GM18858 (cell line): ENCODE results near the gene TEAD1.

Experiments used
- ATAC-seq: cut with Tn5 transposase; IDR thresholded peaks from one replicate; pipeline ENCODE4 v1.9.1; 2021; ENCODE audit not compliant: unreplicated experiment

Gene TEAD1

GRCh38 chr11:12685229-12685628 is 11.0 kb downstream of the TEAD1 start:
- ATAC-seq, result no peak

DNA sequence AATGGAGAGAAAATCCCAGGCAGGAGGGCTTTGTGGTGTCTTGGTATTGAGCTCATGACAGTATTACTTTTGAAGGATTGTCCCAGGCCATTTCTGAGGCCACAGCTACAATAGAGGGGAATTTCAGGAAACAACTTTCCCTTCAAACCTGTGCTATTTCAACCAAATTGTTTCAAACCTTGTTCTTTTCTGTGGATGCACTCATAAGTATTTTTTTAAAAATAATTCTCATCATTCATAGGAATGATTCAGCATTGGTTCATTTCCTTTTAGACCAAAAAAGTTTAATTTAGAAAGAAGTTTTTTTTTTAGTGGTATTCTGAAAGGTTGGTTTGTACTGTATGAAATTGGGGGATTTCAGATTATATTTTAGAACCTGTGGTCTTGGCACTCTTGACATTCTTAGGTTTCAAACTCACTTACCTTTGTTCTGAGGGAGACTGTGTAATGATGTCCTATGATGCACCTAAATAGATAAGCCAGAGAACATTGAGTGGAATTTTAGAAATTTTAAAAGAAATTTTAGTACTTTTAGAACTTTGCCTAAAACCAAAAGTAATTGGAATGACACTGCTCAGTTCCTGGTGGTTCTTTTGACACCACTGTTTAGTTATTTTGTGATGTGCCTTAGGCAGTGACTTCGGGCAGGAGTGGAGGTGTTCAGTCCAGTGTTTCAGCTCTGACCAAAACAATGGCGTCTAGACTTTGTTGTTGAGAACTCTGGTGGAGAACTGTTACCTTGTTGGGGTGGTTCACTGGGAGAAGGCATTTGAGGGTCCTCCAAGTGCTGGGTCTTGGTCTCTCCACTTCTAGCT is 12.2 kb downstream of the TEAD1 start:
- no peak for ATAC-seq

DNA sequence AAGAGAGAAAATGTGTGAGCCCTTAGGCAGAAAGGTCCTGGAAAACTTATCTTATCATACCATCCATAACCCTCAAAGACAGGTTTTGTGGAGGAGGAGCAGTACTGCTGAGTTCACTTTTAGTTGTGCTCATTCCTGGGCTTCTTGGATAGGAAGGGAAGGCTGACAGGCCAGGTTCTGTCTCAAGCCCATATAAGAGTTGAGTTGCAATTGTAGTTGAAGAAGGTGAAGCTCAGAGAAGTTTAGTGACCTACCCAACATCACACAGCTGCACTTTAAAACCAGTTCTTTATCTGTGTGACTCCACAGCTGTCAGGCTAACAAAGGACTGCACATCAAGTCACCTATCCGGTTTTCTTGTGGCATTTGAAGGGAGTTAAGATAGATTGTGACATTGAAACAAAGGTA is 13.0 kb downstream of the TEAD1 start:
- ATAC-seq, result no peak

DNA sequence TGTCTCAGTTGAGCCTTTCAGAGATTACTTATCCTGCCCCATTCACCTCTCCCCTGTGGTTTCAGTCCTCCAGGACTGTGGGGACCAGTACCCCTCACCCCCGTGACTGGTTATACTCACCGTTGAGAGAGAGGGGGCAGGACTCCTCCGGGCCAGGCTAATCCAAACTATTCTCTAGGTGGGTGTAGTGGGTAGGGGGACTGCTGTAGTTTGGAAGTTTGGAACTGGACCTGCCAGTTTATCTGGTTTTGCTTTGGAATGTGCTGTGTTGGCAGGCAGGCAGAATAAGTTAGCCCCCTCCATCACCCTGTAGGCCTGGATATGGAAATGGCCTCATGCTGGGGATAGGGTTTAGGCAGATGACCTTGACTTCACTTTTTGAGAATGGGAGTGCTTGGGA is 13.5 kb downstream of the TEAD1 start:
- no peak for ATAC-seq

DNA sequence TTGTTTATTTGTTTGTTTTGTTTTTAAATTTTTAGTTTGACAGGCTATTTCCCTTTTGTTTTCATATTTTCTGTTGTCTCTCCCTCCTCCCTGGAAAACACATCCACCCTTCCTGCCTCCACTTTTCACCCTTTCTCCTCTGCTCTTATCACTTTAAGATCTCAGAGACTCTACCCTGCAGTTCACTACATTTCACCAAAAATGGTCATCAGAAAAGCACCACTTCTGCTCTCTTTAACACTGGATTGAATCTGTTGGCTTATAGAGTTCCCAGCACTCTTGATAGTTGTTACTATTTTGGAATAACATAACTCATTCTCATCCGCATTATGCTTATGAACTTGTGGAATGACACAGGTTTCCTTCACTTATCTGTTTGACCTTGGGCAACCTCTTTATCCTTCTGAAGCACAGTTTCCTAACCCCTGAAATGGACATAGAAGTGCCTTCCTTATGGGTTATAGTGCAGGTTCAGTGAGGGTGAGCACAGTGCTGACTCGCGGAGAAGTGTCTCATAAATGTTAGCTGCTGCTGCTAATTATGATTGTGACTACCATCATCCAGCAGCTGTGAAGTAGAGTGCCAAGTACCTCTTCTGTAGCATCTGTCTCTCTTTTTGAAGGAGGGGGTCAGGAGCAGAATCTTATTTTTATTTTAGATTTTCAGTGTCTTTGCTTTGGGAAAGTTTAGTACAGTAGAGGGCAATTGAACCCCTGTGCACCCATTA is 15.0 kb downstream of the TEAD1 start:
- no peak for ATAC-seq

DNA sequence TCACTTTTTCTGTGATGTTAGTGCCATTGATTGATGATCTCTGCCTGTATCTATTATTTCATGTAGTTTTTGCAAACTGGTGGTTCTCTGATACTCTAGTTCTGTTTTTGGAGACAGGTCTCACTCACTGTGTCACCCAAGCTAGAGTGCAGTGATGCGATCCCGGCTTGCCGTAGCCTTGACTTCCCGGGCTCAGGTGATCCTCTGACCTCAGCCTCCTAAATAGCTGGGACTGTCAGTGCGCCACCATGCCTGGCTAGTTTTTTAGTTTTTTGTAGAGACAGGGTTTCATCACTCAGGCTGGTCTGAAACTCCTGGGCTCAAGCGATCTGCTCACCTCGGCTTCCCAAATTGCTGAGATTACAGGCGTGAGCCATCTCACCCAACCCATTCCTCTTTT is 16.4 kb downstream of the TEAD1 start:
- ATAC-seq, result no peak

GRCh38 chr11:12691473-12691872 is 17.3 kb downstream of the TEAD1 start:
- no peak for ATAC-seq

GRCh38 chr11:12692229-12693075 is 18.2 kb downstream of the TEAD1 start:
- no peak for ATAC-seq

- no peak for ATAC-seq
Measured at GRCh38 chr11:12693094-12693478, 18.9 kb downstream of the TEAD1 start.

DNA sequence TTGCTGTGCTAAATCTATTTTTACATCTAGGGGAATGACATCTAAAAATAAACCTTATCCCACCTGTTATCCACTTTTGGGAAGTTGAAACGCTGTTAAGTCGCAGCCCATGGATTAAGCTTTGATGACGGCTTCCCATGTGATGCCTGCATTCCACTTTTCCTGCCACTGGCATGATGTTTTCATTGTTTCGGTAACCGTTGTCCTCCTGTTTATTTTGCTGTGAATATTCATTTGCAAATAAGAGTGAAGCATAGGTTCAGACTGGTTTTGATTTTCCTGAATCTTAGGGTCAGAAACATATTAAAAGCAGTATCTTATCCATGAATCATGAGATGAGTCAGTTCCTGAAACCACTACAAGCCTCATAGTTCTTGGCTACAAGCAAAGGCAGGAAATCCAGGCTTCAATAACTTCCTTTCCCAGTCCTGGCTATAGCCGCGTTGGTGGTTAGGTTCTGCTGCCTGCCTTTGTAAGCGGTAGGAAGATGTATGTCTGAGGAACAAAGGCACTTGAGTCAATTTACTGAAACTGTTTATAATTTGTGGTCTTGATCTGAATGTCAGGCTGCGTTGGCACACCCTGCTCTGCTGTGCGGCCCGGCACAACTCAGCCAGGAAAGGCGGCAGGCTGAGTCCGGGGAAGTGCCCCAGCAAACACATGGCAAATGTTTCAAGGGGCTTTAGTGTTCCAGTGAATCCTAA is 19.4 kb downstream of the TEAD1 start:
- no peak for ATAC-seq

GRCh38 chr11:12694183-12694531 is 19.9 kb downstream of the TEAD1 start:
- no peak for ATAC-seq

DNA sequence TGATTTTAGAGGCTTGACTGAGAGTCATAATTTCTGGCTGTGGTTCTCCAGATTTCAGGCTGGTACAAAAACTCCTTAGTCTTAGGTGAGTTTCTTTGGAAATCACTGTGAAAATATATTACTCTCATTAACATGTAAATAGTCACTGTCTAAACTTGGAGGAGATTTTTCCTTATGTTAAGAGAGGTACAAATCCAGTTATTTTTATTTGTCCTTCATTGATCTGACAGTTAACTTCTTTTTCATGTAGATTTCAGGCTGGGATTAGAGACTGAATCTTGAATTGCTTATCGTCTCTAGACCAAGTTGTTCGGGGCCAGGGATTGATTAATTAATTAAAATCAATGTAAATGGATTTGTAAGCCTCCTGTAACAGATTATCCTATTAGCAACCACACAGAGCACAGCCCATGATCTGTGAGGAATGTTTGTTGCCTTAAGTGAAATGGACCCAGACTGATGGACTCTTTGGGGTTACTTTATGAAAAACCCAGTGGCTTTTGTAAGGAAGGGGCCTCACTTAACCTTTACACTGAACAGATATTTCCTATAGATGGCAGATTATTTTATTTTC is 21.1 kb downstream of the TEAD1 start:
- no peak for ATAC-seq

GRCh38 chr11:12695873-12696272 is 21.7 kb downstream of the TEAD1 start:
- ATAC-seq, result no peak

GRCh38 chr11:12696911-12697581 is 22.8 kb downstream of the TEAD1 start:
- ATAC-seq, result no peak

DNA sequence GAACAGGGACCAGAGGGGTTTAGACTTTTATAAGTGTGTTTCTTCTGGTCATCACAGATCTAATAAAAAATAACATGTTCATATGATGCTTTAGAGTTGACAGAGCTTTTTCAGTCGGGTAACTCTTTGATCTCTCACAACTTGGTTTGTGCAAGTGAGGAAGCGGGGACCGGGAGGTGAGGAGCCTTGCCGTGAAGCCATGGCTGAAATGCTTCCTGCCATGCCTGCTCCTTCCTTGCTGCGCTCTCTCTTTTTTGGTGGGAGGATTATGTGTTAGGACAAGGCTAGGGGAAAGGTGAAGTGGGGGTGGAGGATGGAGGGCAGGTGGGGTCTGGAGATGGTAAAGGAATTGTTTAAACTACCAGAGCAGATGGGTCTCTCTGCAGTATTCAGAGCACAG is 23.8 kb downstream of the TEAD1 start:
- no peak for ATAC-seq

GRCh38 chr11:12701811-12702592 is 27.8 kb downstream of the TEAD1 start:
- no peak for ATAC-seq

- ATAC-seq, result no peak
Measured at GRCh38 chr11:12702999-12703453, 28.8 kb downstream of the TEAD1 start.

DNA sequence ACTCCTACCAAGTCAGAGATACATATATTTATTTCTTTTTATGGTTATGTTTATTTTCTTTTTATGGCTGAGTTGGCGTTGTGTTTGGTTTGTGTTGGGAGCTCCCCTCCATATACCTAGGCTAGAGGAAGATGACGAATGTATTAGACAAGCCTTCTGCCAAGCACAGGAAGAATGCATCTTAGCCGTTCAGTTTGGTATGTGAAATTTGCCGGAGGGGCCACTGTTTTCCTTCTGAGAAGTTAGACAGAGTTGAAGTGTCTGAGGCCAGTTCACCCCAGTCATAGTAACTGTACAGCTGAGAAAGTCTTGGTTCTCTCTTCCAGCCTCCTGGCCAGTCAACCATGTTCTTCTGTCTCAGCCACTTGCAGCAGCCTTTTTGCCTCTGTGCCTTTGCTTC is 29.8 kb downstream of the TEAD1 start:
- ATAC-seq, result no peak

DNA sequence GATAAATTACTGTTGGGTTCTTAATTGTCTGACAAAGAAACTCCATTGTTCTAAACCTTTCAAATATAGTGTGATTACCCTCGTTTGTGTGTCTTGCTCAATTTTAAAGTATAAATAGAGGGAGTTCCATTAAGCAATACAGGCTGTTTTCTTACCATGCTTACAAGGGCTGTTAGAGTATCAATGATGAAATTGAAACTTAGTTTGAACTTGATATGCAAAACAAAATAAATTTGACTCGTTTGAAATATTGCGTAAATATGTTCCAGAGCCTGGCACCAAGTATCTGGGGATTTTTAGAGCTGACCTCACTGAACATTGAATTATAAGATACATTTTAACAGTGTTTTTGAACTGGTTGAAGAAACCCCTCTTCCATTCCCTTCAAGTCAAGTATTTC is 31.7 kb downstream of the TEAD1 start:
- no peak for ATAC-seq
